Measurements from ENCODE around the gene ABLIM1. TPM values are rescaled to one million over a fixed set of nuclear protein-coding genes. Genes with fewer than 3 reads are reported as not detected.

The ABLIM1 gene
- total RNA-seq, 6 donors from 2014 or later = 92.2 to 153 (median 131) TPM

DNA sequence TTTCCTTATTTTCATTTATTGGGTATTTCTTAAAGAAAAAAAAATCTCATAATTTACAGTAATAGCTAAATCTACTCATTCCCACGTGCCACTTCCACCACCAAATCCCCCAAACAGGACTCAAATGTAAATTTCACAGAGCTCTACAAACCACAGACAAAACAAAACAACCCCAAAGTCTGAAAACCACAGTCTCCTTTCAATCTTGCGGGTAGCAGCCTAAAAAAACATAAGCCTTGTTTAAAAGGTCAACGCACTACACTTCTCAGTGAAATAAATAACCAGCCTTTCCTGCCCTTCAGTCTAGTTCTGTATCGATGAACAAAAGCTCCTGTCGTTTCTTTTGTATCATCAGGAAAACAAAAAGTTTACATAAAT, 132.0 kb downstream of the ABLIM1 start:
- WGBS, 2 donors = 15 to 32% methylated on average over 5 of the region's 5 CpGs
- ATAC-seq (ENCODE audit: low FRiP score in 2 of 2) (no peak), DNase-seq (no peak)
- TF ChIP-seq POLR2AphosphoS5 (IDR thresholded peaks at IDR 0.05) = no peak
- TF ChIP-seq POLR2A (IDR thresholded peaks at IDR 0.05) = no peak
- TF ChIP-seq, protein P1, sequence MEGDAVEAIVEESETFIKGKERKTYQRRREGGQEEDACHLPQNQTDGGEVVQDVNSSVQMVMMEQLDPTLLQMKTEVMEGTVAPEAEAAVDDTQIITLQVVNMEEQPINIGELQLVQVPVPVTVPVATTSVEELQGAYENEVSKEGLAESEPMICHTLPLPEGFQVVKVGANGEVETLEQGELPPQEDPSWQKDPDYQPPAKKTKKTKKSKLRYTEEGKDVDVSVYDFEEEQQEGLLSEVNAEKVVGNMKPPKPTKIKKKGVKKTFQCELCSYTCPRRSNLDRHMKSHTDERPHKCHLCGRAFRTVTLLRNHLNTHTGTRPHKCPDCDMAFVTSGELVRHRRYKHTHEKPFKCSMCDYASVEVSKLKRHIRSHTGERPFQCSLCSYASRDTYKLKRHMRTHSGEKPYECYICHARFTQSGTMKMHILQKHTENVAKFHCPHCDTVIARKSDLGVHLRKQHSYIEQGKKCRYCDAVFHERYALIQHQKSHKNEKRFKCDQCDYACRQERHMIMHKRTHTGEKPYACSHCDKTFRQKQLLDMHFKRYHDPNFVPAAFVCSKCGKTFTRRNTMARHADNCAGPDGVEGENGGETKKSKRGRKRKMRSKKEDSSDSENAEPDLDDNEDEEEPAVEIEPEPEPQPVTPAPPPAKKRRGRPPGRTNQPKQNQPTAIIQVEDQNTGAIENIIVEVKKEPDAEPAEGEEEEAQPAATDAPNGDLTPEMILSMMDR (IDR thresholded peaks at IDR 0.05) = no peak
- TF ChIP-seq EP300 (IDR thresholded peaks at IDR 0.05) = no peak
- Histone ChIP-seq H3K27me3 (no peaks in the 10 kb centered on the region), H3K4me3 (peak overlapping the region in 3 of 4 donors; percentile 28 to 37 (median 36)), H3K36me3 (no peaks in the 10 kb centered on the region), H3K9me3 (no peaks in the 10 kb centered on the region), H3K27ac (peak overlapping the region; percentile 49 to 62 (median 60)), H3K4me1 (peaks cover 5 to 30% (median 24%) of the 10 kb centered on the region in 4 donors)

DNA sequence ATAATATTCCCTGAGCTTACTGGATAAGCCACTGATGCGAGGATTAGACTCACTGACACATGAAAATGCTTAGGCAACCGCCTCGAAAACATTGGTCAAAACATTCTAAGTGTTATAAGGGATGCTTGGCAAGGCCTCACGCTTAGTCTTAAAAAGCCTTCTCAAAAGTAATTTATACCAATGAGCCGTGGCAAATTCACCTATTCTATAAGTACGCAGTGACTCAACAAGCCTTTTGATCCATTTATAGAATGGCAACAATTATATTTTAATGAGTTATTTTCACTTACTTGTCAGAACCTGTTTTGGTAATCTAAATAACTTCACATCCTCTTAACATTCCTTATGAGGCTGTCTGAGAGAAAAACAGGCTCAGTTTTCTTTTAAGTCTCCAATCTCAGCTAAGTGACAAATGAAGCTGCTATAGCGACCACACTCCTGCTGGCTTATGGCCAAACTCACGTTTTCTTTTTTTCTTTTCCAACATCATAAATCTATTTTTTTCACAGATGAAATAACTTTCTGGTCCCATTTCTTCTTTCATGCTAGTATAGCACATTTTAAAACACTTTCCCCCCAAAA, 132.6 kb downstream of the ABLIM1 start:
- Histone ChIP-seq H3K36me3 (no peaks in the 10 kb centered on the region), H3K4me1 (peaks cover 5 to 35% (median 24%) of the 10 kb centered on the region in 4 donors), H3K27me3 (no peaks in the 10 kb centered on the region), H3K4me3 (peak overlapping the region in 3 of 4 donors; percentile 28 to 37 (median 36)), H3K27ac (peak overlapping the region; percentile 8 to 62 (median 54)), H3K9me3 (no peaks in the 10 kb centered on the region)
- DNase-seq (no peak), ATAC-seq (ENCODE audit: low FRiP score in 2 of 2) (peak; percentile 34 to 63)
- 48 to 51% methylated on average over 8 of the region's 8 CpGs for WGBS, 2 donors
- TF ChIP-seq EP300 (IDR thresholded peaks at IDR 0.05) (no peak), POLR2AphosphoS5 (IDR thresholded peaks at IDR 0.05) (no peak), POLR2A (IDR thresholded peaks at IDR 0.05) (no peak)
- TF ChIP-seq, protein P1 (IDR thresholded peaks at IDR 0.05) = no peak

DNA sequence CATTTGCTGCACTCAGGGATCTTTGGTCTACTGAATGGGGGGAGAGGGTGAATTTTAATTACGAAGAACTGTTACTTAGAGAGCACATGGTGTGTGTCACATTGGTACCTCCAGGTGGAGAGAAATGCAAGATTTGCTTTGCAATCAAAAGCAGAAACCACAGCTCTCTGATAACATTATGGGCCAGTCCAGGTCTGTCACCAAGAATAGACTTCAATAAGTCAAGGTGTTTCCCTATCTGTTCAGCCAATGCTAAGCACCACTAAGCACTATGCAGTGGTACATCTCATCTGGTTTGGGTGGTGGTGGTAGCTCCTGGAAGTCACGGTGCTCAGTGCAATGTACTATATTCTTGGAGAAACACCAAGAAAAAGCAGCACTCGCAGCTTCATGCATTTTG, 134.2 kb downstream of the ABLIM1 start:
- 80 to 88% methylated on average over 3 of the region's 3 CpGs for WGBS, 2 donors
- H3K27me3 ChIP-seq = no peaks in the 10 kb centered on the region
- H3K4me1 ChIP-seq = peaks cover 12 to 46% (median 31%) of the 10 kb centered on the region in 4 donors
- no peaks in the 10 kb centered on the region for H3K36me3 ChIP-seq
- no peak overlapping the region for H3K27ac ChIP-seq
- TF ChIP-seq EP300 (IDR thresholded peaks at IDR 0.05) (no peak), POLR2A (IDR thresholded peaks at IDR 0.05) (no peak), POLR2AphosphoS5 (IDR thresholded peaks at IDR 0.05) (no peak)
- TF ChIP-seq, protein P1 (IDR thresholded peaks at IDR 0.05) = no peak
- H3K9me3 ChIP-seq = no peaks in the 10 kb centered on the region
- no peak overlapping the region for H3K4me3 ChIP-seq
- ATAC-seq (ENCODE audit: low FRiP score in 2 of 2) (no peak), DNase-seq (no peak)

DNA sequence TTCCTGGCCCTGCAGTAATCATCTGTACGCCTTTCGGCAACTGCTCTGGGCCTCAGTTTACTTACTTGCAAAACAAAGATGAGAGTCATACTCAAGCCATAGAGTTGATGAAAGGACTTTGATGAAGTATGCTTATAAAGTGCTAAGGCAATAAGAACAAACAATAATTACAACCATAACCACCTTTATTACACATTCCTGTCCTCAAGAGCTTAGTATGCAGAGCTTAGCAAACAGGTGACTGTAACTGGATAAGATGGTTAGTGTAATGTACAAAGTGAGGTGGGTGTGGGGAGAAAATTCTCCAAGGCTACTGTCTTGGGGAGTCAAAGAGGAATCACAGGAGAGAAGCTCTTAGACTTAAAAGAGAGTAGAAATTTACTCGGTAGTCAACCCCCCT, 136.8 kb downstream of the ABLIM1 start:
- WGBS, 2 donors = 71 to 79% methylated on average over 3 of the region's 3 CpGs
- Histone ChIP-seq H3K36me3 (no peaks in the 10 kb centered on the region), H3K4me3 (no peak overlapping the region), H3K9me3 (no peaks in the 10 kb centered on the region), H3K4me1 (peaks cover 7 to 35% (median 21%) of the 10 kb centered on the region in 4 donors), H3K27ac (peak overlapping the region in 2 of 4 donors; percentile 36 to 47), H3K27me3 (no peaks in the 10 kb centered on the region)
- TF ChIP-seq EP300 (IDR thresholded peaks at IDR 0.05) (peak in 2 of 4 donors; percentile 52 to 84), POLR2A (IDR thresholded peaks at IDR 0.05) (no peak)
- ATAC-seq (ENCODE audit: low FRiP score in 2 of 2) = peak in 1 of 2 donors; percentile 67
- no peak for DNase-seq

DNA sequence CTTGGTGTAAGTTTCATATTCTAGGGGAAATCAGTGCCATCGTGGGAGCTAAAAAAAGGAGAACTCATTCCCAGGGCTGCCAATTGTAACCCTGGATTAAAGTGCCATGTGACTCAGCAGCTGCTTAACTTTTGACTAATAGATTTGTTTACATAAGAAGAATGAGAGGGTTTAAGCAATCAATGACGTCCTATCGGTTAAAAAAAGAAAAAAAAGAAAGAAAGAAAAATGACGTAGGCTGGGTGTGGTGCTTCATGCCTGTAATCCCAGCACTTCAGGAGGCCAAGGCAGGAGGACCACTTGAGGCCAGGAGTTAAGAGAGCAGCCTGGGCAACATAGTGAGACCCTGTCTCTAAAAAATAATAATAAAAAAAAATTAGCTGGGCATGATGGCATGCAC, 137.6 kb downstream of the ABLIM1 start:
- WGBS, 2 donors = 39 to 46% methylated on average over 4 of the region's 4 CpGs
- Histone ChIP-seq H3K27me3 (no peaks in the 10 kb centered on the region), H3K4me1 (peaks cover 7 to 29% (median 18%) of the 10 kb centered on the region in 4 donors), H3K4me3 (no peak overlapping the region), H3K9me3 (no peaks in the 10 kb centered on the region), H3K27ac (peak overlapping the region in 2 of 4 donors; percentile 47 to 50), H3K36me3 (no peaks in the 10 kb centered on the region)
- DNase-seq (peak in 1 of 2 donors; percentile 58), ATAC-seq (ENCODE audit: low FRiP score in 2 of 2) (peak; percentile 42 to 61)
- TF ChIP-seq, protein P1 (IDR thresholded peaks at IDR 0.05) = no peak
- TF ChIP-seq POLR2AphosphoS5 (IDR thresholded peaks at IDR 0.05) (peak in 1 of 2 donors; percentile 57), POLR2A (IDR thresholded peaks at IDR 0.05) (no peak), EP300 (IDR thresholded peaks at IDR 0.05) (peak in 1 of 4 donors; percentile 77)
